ENCODE measurements around the gene CPT1A.

The CPT1A gene

DNA sequence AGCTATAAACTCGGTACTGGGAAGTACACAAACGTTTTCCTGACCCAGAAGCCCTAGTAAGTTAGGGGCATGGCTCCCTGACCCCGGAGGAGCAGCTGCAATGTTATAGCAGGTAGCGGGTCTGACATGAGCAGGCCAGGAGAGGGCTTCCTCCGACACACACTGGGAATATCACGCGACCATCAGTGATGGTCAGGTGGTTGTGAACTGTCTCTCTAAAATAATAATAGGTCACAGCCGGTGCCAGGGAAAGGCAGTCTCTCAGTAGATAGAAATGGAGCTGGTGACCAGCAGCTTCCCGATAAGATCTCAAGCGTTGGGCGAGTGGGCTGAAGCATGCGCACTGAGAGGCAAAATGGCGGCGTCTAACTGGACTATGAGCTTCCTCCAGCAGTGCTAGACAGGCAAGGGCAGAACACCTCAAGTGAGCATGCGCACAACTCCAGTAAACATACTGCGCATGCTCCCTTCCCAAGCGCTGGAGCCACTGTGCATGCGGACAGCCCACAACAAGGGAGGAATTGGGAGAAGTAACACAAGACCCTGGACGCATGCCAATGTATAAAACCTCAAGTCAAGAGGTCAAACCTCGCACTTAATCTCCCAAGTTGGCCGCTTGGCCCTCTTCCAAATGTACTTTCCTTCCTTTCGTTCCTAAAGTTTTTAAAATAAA lies 68.1 kb downstream of the CPT1A start:
- H3K4me1 ChIP-seq (ENCODE audit: insufficient read depth, low read length, poor library complexity, severe bottlenecking): no peaks in the 10 kb centered on the region
- H3K9me3 ChIP-seq (ENCODE audit: insufficient read depth, low read depth, low read length): no peaks in the 10 kb centered on the region
- no peaks in the 10 kb centered on the region for H4K20me1 ChIP-seq (ENCODE audit: insufficient read depth, low read length, poor library complexity, severe bottlenecking)
- no peaks in the 10 kb centered on the region for H3K9me2 ChIP-seq (replicated peaks; ENCODE audit: low read depth, low read length)
- no peak overlapping the region for H3K4me3 ChIP-seq (ENCODE audit: low read length, poor library complexity, severe bottlenecking)
- no peaks in the 10 kb centered on the region for H3K79me2 ChIP-seq (ENCODE audit: insufficient read depth, low read length)
- H3F3A ChIP-seq (ENCODE audit: low read depth): no peaks in the 10 kb centered on the region
- no peak overlapping the region for H3K4me2 ChIP-seq (ENCODE audit: low read depth, low read length, poor library complexity, severe bottlenecking)
- H2AFZ ChIP-seq (ENCODE audit: low read length): no peak overlapping the region
- H3K36me3 ChIP-seq (ENCODE audit: insufficient read depth, low read length): peaks cover 93% of the 10 kb centered on the region
- no peak for TF ChIP-seq CTCF (conservative IDR thresholded peaks at IDR 0.05; ENCODE audit: low read length)
- TF ChIP-seq EZH2phosphoT487 (IDR thresholded peaks at IDR 0.05; ENCODE audit: borderline replicate concordance): no peak
- no peak overlapping the region for H3K9ac ChIP-seq (ENCODE audit: low read depth, low read length, poor library complexity, severe bottlenecking)
- H3K27me3 ChIP-seq (ENCODE audit: insufficient read depth, low read length, poor library complexity, severe bottlenecking): no peaks in the 10 kb centered on the region

GRCh38 chr11:68772936-68773335 lies 68.8 kb downstream of the CPT1A start:
- no peak overlapping the region for H2AFZ ChIP-seq (ENCODE audit: low read length)
- no peaks in the 10 kb centered on the region for H3F3A ChIP-seq (ENCODE audit: low read depth)
- no peak overlapping the region for H3K4me3 ChIP-seq (ENCODE audit: low read length, poor library complexity, severe bottlenecking)
- H3K9me2 ChIP-seq (replicated peaks; ENCODE audit: low read depth, low read length): no peaks in the 10 kb centered on the region
- H3K79me2 ChIP-seq (ENCODE audit: insufficient read depth, low read length): no peaks in the 10 kb centered on the region
- no peak overlapping the region for H3K4me2 ChIP-seq (ENCODE audit: low read depth, low read length, poor library complexity, severe bottlenecking)
- no peaks in the 10 kb centered on the region for H4K20me1 ChIP-seq (ENCODE audit: insufficient read depth, low read length, poor library complexity, severe bottlenecking)
- H3K27me3 ChIP-seq (ENCODE audit: insufficient read depth, low read length, poor library complexity, severe bottlenecking): no peaks in the 10 kb centered on the region
- H3K36me3 ChIP-seq (ENCODE audit: insufficient read depth, low read length): peaks cover 93% of the 10 kb centered on the region
- H3K4me1 ChIP-seq (ENCODE audit: insufficient read depth, low read length, poor library complexity, severe bottlenecking): no peaks in the 10 kb centered on the region
- TF ChIP-seq EZH2phosphoT487 (IDR thresholded peaks at IDR 0.05; ENCODE audit: borderline replicate concordance) (no peak), CTCF (conservative IDR thresholded peaks at IDR 0.05; ENCODE audit: low read length) (no peak)
- H3K9ac ChIP-seq (ENCODE audit: low read depth, low read length, poor library complexity, severe bottlenecking): no peak overlapping the region
- H3K9me3 ChIP-seq (ENCODE audit: insufficient read depth, low read depth, low read length): no peaks in the 10 kb centered on the region

- Histone ChIP-seq H3K4me3 (ENCODE audit: low read length, poor library complexity, severe bottlenecking) (no peak overlapping the region), H2AFZ (ENCODE audit: low read length) (no peak overlapping the region), H3K36me3 (ENCODE audit: insufficient read depth, low read length) (peaks cover 78% of the 10 kb centered on the region), H4K20me1 (ENCODE audit: insufficient read depth, low read length, poor library complexity, severe bottlenecking) (no peaks in the 10 kb centered on the region), H3K27me3 (ENCODE audit: insufficient read depth, low read length, poor library complexity, severe bottlenecking) (no peaks in the 10 kb centered on the region), H3K4me1 (ENCODE audit: insufficient read depth, low read length, poor library complexity, severe bottlenecking) (no peaks in the 10 kb centered on the region), H3K9me3 (ENCODE audit: insufficient read depth, low read depth, low read length) (no peaks in the 10 kb centered on the region), H3K79me2 (ENCODE audit: insufficient read depth, low read length) (no peaks in the 10 kb centered on the region), H3K4me2 (ENCODE audit: low read depth, low read length, poor library complexity, severe bottlenecking) (no peak overlapping the region), H3K9ac (ENCODE audit: low read depth, low read length, poor library complexity, severe bottlenecking) (no peak overlapping the region), H3F3A (ENCODE audit: low read depth) (no peaks in the 10 kb centered on the region), H3K9me2 (replicated peaks; ENCODE audit: low read depth, low read length) (no peaks in the 10 kb centered on the region)
- TF ChIP-seq EZH2phosphoT487 (IDR thresholded peaks at IDR 0.05; ENCODE audit: borderline replicate concordance) (no peak), CTCF (conservative IDR thresholded peaks at IDR 0.05; ENCODE audit: low read length) (no peak)
Measured at GRCh38 chr11:68770781-68771180, 70.9 kb downstream of the CPT1A start.
